ENCODE measurements around the gene SLC34A2.
"Not testable (repeated sequence)": the region's sequence is repeated elsewhere in the genome, so short reads cannot be mapped to it uniquely, and the experiment has no call there.

The SLC34A2 gene

DNA sequence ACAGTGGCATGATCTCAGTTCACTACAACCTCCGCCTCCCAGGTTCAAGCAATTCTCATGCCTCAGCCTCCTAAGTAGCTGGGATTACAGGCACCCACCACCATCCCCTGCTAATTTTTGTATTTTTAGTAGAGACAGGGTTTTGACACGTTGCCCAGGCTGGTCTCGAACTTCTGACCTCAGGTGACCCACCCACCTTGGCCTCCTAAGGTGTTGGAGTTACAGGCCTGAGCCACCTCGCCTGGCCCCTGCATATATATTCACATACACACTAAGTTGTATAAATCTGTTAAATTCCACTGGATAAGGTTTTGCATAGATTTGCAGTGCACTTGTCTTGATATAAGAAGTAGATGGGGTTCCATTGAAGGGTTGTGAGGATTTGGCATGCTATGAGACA is 5.8 kb downstream of the SLC34A2 start:
- not testable (repeated sequence) for H3K9me3 ChIP-seq (ENCODE audit: control insufficient read depth, low read length); H3K27ac ChIP-seq (ENCODE audit: insufficient read depth, low read length, poor library complexity, severe bottlenecking); H3K27me3 ChIP-seq (replicated peaks; ENCODE audit: control insufficient read depth, insufficient read depth, low read length, poor library complexity, severe bottlenecking); H3K4me3 ChIP-seq (ENCODE audit: insufficient read depth, low read depth, low read length, poor library complexity, severe bottlenecking); DNase-seq; H3K36me3 ChIP-seq (ENCODE audit: control insufficient read depth, insufficient read depth, low read length); H3K4me1 ChIP-seq (ENCODE audit: control insufficient read depth, insufficient read depth, low read length, poor library complexity, severe bottlenecking)

DNA sequence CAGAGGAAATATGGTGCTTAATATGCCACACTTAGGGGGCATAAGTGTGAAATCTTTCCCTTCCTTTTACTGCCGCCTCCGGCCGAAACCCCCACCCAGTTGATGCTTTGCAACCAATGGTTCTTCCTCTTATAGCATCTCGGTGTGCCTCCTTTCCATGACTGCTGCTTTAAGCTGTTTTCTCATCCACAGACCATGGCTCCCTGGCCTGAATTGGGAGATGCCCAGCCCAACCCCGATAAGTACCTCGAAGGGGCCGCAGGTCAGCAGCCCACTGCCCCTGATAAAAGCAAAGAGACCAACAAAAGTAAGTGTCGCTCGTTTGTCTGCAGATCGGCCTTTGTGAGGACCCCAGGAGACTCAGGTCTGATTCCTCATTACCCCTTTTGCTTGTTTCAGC is 6.7 kb downstream of the SLC34A2 start:
- no peaks in the 10 kb centered on the region for H3K9me3 ChIP-seq (ENCODE audit: control insufficient read depth, low read length)
- H3K4me1 ChIP-seq (ENCODE audit: control insufficient read depth, insufficient read depth, low read length, poor library complexity, severe bottlenecking), result no peaks in the 10 kb centered on the region
- H3K27me3 ChIP-seq (replicated peaks; ENCODE audit: control insufficient read depth, insufficient read depth, low read length, poor library complexity, severe bottlenecking), result no peaks in the 10 kb centered on the region
- H3K27ac ChIP-seq (ENCODE audit: insufficient read depth, low read length, poor library complexity, severe bottlenecking), result no peak overlapping the region
- H3K4me3 ChIP-seq (ENCODE audit: insufficient read depth, low read depth, low read length, poor library complexity, severe bottlenecking), result no peak overlapping the region
- no peak for DNase-seq
- no peaks in the 10 kb centered on the region for H3K36me3 ChIP-seq (ENCODE audit: control insufficient read depth, insufficient read depth, low read length)

DNA sequence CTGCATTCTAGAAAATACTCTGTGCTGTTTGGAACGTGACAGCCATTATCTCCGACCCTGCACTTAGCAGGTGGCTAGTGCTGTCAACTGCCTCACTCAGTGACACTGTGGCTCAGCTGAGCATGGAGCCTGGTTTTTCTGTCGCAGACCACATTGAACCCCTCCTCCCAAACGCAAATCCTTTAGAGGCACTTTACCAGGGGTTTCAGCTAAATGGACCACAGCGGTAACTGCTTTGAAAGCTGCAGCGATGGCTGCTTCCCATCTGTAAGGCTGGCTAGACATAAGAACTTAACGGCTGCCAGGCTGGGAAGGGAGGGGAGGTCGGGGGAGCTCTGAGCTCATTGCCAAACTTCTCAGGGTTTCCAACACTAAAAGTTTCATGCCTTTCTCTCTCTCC is 8.1 kb downstream of the SLC34A2 start:
- DNase-seq, result no peak
- Histone ChIP-seq H3K27ac (ENCODE audit: insufficient read depth, low read length, poor library complexity, severe bottlenecking) (no peak overlapping the region), H3K9me3 (ENCODE audit: control insufficient read depth, low read length) (no peaks in the 10 kb centered on the region), H3K4me3 (ENCODE audit: insufficient read depth, low read depth, low read length, poor library complexity, severe bottlenecking) (no peak overlapping the region), H3K27me3 (replicated peaks; ENCODE audit: control insufficient read depth, insufficient read depth, low read length, poor library complexity, severe bottlenecking) (no peaks in the 10 kb centered on the region), H3K36me3 (ENCODE audit: control insufficient read depth, insufficient read depth, low read length) (no peaks in the 10 kb centered on the region), H3K4me1 (ENCODE audit: control insufficient read depth, insufficient read depth, low read length, poor library complexity, severe bottlenecking) (no peaks in the 10 kb centered on the region)

DNA sequence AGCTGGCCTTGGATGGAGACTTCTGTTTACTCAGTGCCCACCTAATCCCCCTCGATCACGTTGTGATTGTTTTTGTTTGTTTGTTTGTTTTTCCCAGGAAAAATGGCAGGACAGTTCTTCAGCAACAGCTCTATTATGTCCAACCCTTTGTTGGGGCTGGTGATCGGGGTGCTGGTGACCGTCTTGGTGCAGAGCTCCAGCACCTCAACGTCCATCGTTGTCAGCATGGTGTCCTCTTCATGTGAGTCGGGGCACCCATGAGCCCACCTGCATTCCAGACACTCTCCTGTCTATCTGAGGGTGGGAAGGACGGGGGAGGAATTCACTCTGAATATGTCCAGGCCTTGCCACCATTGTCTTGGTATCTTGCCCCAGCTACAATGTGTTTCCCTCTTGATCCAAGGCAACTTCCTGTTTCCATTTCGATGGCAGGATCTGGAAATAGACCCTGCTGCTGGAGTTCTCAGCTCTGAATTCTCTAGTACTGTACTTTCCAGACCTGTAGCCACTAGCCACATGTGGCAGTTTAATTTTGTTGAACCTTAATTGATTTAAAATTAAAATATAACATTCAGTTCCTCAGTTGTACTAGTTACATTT is 10.5 kb downstream of the SLC34A2 start:
- H3K9me3 ChIP-seq (ENCODE audit: control insufficient read depth, low read length), result no peaks in the 10 kb centered on the region
- no peak for DNase-seq
- no peaks in the 10 kb centered on the region for H3K4me1 ChIP-seq (ENCODE audit: control insufficient read depth, insufficient read depth, low read length, poor library complexity, severe bottlenecking)
- H3K27me3 ChIP-seq (replicated peaks; ENCODE audit: control insufficient read depth, insufficient read depth, low read length, poor library complexity, severe bottlenecking), result no peaks in the 10 kb centered on the region
- H3K36me3 ChIP-seq (ENCODE audit: control insufficient read depth, insufficient read depth, low read length), result no peaks in the 10 kb centered on the region
- H3K4me3 ChIP-seq (ENCODE audit: insufficient read depth, low read depth, low read length, poor library complexity, severe bottlenecking), result no peak overlapping the region
- no peak overlapping the region for H3K27ac ChIP-seq (ENCODE audit: insufficient read depth, low read length, poor library complexity, severe bottlenecking)

DNA sequence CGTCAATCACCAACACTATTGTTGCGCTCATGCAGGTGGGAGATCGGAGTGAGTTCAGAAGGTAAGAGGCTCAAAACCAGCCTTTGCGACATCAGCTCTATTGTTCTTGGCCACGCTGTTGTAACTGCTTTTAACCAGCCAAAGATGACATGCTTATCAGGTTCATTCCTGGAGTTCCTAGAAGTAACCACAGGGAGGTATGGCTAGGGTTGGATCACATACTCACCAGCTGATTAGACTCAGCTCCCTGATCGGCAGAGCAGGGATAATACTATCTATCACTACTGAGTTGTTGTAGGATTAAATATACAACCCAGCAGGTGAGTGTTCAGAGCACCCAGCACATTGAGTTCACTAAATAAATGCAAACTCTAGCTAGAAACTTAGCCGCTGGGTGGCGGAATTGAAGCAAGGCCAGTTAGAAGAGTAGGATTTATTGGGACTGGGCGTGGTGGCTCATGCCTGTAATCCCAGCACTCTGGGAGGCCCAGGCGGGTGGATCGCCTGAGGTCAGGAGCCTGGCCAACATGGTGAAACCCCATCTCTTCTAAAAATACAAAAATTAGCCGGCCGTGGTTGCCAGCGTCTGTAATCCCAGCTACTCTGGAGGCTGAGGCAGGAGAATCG is 12.4 kb downstream of the SLC34A2 start:
- no peak overlapping the region for H3K4me3 ChIP-seq (ENCODE audit: insufficient read depth, low read depth, low read length, poor library complexity, severe bottlenecking)
- no peaks in the 10 kb centered on the region for H3K36me3 ChIP-seq (ENCODE audit: control insufficient read depth, insufficient read depth, low read length)

DNA sequence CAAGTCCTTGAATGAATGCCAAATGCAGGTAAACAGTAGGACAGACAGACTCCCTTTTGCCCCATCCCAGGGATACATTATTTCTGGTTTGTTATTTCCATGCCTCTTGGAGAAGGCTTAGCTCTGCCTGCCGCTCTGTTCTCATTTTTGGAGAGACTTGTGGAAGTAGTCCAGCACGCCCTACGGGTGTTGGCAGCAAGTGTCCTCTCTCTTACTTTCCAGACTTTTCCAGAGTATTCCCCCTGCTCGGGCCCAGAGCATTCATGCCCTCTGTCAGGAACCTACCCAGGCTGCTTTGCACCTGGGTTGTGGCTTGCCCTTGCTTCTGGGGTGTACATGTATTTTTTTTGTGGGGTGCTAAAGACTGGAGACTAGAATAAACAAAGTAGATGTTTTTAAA is 15.3 kb downstream of the SLC34A2 start:
- H3K9me3 ChIP-seq (ENCODE audit: control insufficient read depth, low read length), result no peaks in the 10 kb centered on the region
- DNase-seq, result no peak
- no peaks in the 10 kb centered on the region for H3K4me1 ChIP-seq (ENCODE audit: control insufficient read depth, insufficient read depth, low read length, poor library complexity, severe bottlenecking)
- no peaks in the 10 kb centered on the region for H3K27me3 ChIP-seq (replicated peaks; ENCODE audit: control insufficient read depth, insufficient read depth, low read length, poor library complexity, severe bottlenecking)
- no peaks in the 10 kb centered on the region for H3K36me3 ChIP-seq (ENCODE audit: control insufficient read depth, insufficient read depth, low read length)
- H3K4me3 ChIP-seq (ENCODE audit: insufficient read depth, low read depth, low read length, poor library complexity, severe bottlenecking), result no peak overlapping the region
- H3K27ac ChIP-seq (ENCODE audit: insufficient read depth, low read length, poor library complexity, severe bottlenecking), result no peak overlapping the region

More for the DNA sequence above, 12.4 kb downstream of the SLC34A2 start:
- H3K9me3 ChIP-seq (ENCODE audit: control insufficient read depth, low read length), result no peaks in the 10 kb centered on the region
- H3K27me3 ChIP-seq (replicated peaks; ENCODE audit: control insufficient read depth, insufficient read depth, low read length, poor library complexity, severe bottlenecking), result no peaks in the 10 kb centered on the region
- H3K27ac ChIP-seq (ENCODE audit: insufficient read depth, low read length, poor library complexity, severe bottlenecking), result no peak overlapping the region
- H3K4me1 ChIP-seq (ENCODE audit: control insufficient read depth, insufficient read depth, low read length, poor library complexity, severe bottlenecking), result no peaks in the 10 kb centered on the region
- no peak for DNase-seq

DNA sequence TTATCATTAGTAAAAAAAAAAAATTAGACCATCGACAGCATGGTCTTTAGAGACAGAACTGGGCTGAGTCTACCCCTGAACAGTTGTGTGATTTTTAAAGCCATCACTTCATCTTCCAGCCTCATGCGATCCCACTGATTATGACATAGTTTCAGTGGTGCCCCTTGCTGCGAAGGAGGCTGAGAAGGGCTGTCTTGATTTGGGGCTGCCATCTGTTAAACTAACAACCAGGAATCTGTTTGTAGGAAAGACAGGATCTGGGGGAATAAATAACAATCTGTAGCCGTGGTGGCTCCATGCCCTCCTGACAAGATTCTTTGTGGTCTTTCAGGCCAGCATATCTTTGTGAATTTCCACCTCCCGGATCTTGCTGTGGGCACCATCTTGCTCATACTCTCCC is 17.1 kb downstream of the SLC34A2 start:
- H3K27ac ChIP-seq (ENCODE audit: insufficient read depth, low read length, poor library complexity, severe bottlenecking), result no peak overlapping the region
- no peak for DNase-seq
- H3K4me1 ChIP-seq (ENCODE audit: control insufficient read depth, insufficient read depth, low read length, poor library complexity, severe bottlenecking), result no peaks in the 10 kb centered on the region
- H3K27me3 ChIP-seq (replicated peaks; ENCODE audit: control insufficient read depth, insufficient read depth, low read length, poor library complexity, severe bottlenecking), result no peaks in the 10 kb centered on the region
- no peak overlapping the region for H3K4me3 ChIP-seq (ENCODE audit: insufficient read depth, low read depth, low read length, poor library complexity, severe bottlenecking)
- H3K9me3 ChIP-seq (ENCODE audit: control insufficient read depth, low read length), result no peaks in the 10 kb centered on the region
- no peaks in the 10 kb centered on the region for H3K36me3 ChIP-seq (ENCODE audit: control insufficient read depth, insufficient read depth, low read length)

DNA sequence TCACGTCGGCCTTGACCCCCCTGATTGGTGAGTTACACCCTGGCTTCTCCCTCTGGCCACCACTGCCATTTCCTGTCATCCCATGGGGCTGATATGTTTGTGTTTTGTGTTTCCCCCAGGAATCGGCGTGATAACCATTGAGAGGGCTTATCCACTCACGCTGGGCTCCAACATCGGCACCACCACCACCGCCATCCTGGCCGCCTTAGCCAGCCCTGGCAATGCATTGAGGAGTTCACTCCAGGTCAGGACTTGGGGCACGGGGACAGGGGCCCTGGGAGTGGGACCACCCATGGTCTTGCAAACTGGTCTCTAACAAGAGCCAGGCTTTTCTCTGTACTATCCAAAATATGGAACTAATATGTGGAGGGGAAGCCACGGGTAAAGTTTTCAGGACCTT is 18.7 kb downstream of the SLC34A2 start:
- no peak for DNase-seq
- Histone ChIP-seq H3K4me1 (ENCODE audit: control insufficient read depth, insufficient read depth, low read length, poor library complexity, severe bottlenecking) (no peaks in the 10 kb centered on the region), H3K36me3 (ENCODE audit: control insufficient read depth, insufficient read depth, low read length) (no peaks in the 10 kb centered on the region), H3K27me3 (replicated peaks; ENCODE audit: control insufficient read depth, insufficient read depth, low read length, poor library complexity, severe bottlenecking) (no peaks in the 10 kb centered on the region), H3K9me3 (ENCODE audit: control insufficient read depth, low read length) (no peaks in the 10 kb centered on the region), H3K4me3 (ENCODE audit: insufficient read depth, low read depth, low read length, poor library complexity, severe bottlenecking) (no peak overlapping the region), H3K27ac (ENCODE audit: insufficient read depth, low read length, poor library complexity, severe bottlenecking) (no peak overlapping the region)

DNA sequence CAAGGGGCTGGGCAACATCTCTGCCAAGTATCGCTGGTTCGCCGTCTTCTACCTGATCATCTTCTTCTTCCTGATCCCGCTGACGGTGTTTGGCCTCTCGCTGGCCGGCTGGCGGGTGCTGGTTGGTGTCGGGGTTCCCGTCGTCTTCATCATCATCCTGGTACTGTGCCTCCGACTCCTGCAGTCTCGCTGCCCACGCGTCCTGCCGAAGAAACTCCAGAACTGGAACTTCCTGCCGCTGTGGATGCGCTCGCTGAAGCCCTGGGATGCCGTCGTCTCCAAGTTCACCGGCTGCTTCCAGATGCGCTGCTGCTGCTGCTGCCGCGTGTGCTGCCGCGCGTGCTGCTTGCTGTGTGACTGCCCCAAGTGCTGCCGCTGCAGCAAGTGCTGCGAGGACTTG is 20.6 kb downstream of the SLC34A2 start:
- no peak for DNase-seq
- H3K9me3 ChIP-seq (ENCODE audit: control insufficient read depth, low read length), result no peaks in the 10 kb centered on the region
- no peaks in the 10 kb centered on the region for H3K36me3 ChIP-seq (ENCODE audit: control insufficient read depth, insufficient read depth, low read length)
- H3K4me1 ChIP-seq (ENCODE audit: control insufficient read depth, insufficient read depth, low read length, poor library complexity, severe bottlenecking), result no peaks in the 10 kb centered on the region
- no peaks in the 10 kb centered on the region for H3K27me3 ChIP-seq (replicated peaks; ENCODE audit: control insufficient read depth, insufficient read depth, low read length, poor library complexity, severe bottlenecking)
- H3K4me3 ChIP-seq (ENCODE audit: insufficient read depth, low read depth, low read length, poor library complexity, severe bottlenecking), result no peak overlapping the region
- H3K27ac ChIP-seq (ENCODE audit: insufficient read depth, low read length, poor library complexity, severe bottlenecking), result no peak overlapping the region

DNA sequence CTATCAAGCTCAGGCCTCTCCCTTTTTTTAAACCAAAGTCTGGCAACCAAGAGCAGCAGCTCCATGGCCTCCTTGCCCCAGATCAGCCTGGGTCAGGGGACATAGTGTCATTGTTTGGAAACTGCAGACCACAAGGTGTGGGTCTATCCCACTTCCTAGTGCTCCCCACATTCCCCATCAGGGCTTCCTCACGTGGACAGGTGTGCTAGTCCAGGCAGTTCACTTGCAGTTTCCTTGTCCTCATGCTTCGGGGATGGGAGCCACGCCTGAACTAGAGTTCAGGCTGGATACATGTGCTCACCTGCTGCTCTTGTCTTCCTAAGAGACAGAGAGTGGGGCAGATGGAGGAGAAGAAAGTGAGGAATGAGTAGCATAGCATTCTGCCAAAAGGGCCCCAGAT is 21.5 kb downstream of the SLC34A2 start:
- H3K27me3 ChIP-seq (replicated peaks; ENCODE audit: control insufficient read depth, insufficient read depth, low read length, poor library complexity, severe bottlenecking), result no peaks in the 10 kb centered on the region
- H3K27ac ChIP-seq (ENCODE audit: insufficient read depth, low read length, poor library complexity, severe bottlenecking), result no peak overlapping the region
- no peaks in the 10 kb centered on the region for H3K9me3 ChIP-seq (ENCODE audit: control insufficient read depth, low read length)
- no peak overlapping the region for H3K4me3 ChIP-seq (ENCODE audit: insufficient read depth, low read depth, low read length, poor library complexity, severe bottlenecking)
- DNase-seq, result no peak
- H3K4me1 ChIP-seq (ENCODE audit: control insufficient read depth, insufficient read depth, low read length, poor library complexity, severe bottlenecking), result no peaks in the 10 kb centered on the region
- no peaks in the 10 kb centered on the region for H3K36me3 ChIP-seq (ENCODE audit: control insufficient read depth, insufficient read depth, low read length)
